ENCODE results near the gene DENND6A. TPM values are rescaled to one million over a fixed set of nuclear protein-coding genes. Genes with fewer than 3 reads are reported as not detected.

Gene DENND6A
- total and polyA plus RNA-seq, 2 of the 8 experiments (the other 6 are each of a cell fraction or from before 2014, with no cell fraction given): 7.8 to 14.8 TPM

DNA sequence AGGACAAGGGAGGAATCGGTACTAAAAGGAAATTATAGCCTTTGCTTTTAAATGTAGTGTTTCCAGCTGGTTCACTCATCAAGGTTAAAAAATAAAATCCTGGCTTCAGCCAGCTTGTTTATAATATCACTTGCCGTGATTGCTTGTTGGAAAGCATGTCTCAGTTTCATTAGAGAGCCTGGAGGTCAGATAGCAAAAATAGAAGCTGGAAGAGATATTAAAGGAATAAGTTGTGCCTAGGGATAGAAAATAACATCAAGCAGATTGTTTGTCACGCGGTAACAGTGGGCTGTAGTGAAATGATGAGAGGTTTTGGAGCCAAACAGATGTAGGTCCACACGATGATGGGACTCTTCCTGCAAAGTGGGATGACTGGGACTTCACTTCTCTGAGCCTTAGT lies 45.5 kb upstream of the DENND6A start:
- no peak overlapping the region; the same call in 1 of the 2 replicates for H2AFZ ChIP-seq (ENCODE audit: low read length)
- no peak overlapping the region for H3K18ac ChIP-seq (ENCODE audit: extremely low read depth, low read length)
- H4K5ac ChIP-seq (ENCODE audit: insufficient read length, low read depth, low read length): no peak overlapping the region
- H3K9ac ChIP-seq (replicated peaks in 1 of 4; ENCODE audit: extremely low read depth in 1 of 4, low read depth in 3 of 4, low read length in 3 of 4): no peak overlapping the region
- no peaks in the 10 kb centered on the region for H4K20me1 ChIP-seq (replicated peaks in 1 of 2; ENCODE audit: control insufficient read depth in 1 of 2, insufficient read depth in 2 of 2, low read length in 2 of 2)
- no peak overlapping the region for H2BK12ac ChIP-seq (ENCODE audit: low read depth, low read length)
- no peak overlapping the region for H3K4ac ChIP-seq (replicated peaks; ENCODE audit: insufficient read length, low read depth, low read length)
- no peaks in the 10 kb centered on the region for H3K27me3 ChIP-seq (replicated peaks in 1 of 4; ENCODE audit: control insufficient read depth in 3 of 4, extremely low read depth in 1 of 4, insufficient read depth in 3 of 4, low read length in 3 of 4)
- H2BK20ac ChIP-seq (ENCODE audit: low read length): no peak overlapping the region
- no peaks in the 10 kb centered on the region for H3K4me1 ChIP-seq (replicated peaks in 1 of 4; ENCODE audit: control insufficient read depth in 3 of 4, insufficient read depth in 4 of 4, low read length in 3 of 4)
- H2BK5ac ChIP-seq (ENCODE audit: low read depth, low read length): no peak overlapping the region
- no peak overlapping the region for H4K8ac ChIP-seq (ENCODE audit: extremely low read depth, insufficient read depth, low read length)
- no peak overlapping the region for H3K4me3 ChIP-seq (ENCODE audit: extremely low read depth in 1 of 4, insufficient read depth in 2 of 4, low read depth in 3 of 4, low read length in 4 of 4)
- H2BK120ac ChIP-seq (replicated peaks; ENCODE audit: low read depth, low read length): no peak overlapping the region
- ChIA-PET CTCF (ENCODE audit: partially characterized antibody) (no interaction called here), POLR2A (ENCODE audit: partially characterized antibody) (no interaction called here)
- H3K36me3 ChIP-seq (ENCODE audit: control insufficient read depth in 2 of 4, insufficient read depth in 4 of 4, low read length in 3 of 4): no peaks in the 10 kb centered on the region
- DNase-seq (ENCODE audit: low read depth in 1 of 2, low spot score in 2 of 2) (no peak), FAIRE-seq (no peak)
- H2BK15ac ChIP-seq (ENCODE audit: low read length): no peak overlapping the region
- no peak overlapping the region for H3K27ac ChIP-seq (ENCODE audit: low read depth, low read length)
- H2AK5ac ChIP-seq (ENCODE audit: low read depth, low read length): no peak overlapping the region
- no peak overlapping the region for H3K23ac ChIP-seq (ENCODE audit: insufficient read length)
- H3K4me2 ChIP-seq (ENCODE audit: insufficient read depth in 1 of 2, low read depth in 2 of 2, low read length in 2 of 2): no peak overlapping the region
- H3K56ac ChIP-seq (replicated peaks; ENCODE audit: insufficient read length, low read depth, low read length): no peak overlapping the region
- WGBS, 2 experiments (ENCODE audit: extremely low coverage in 1 of 2, insufficient coverage in 1 of 2, insufficient read length in 1 of 2, insufficient replicate concordance in 2 of 2, low coverage in 1 of 2, low lambda C conversion rate in 2 of 2, missing lambda C conversion rate in 1 of 2): 90% methylated on average over 5 of the region's 5 CpGs; no CpG with 5 or more reads in 1 of the 2 experiments
- no peak overlapping the region for H4K91ac ChIP-seq (replicated peaks; ENCODE audit: insufficient read length, low read length)
- H3K9me3 ChIP-seq (ENCODE audit: insufficient read depth in 2 of 2, low read depth in 1 of 2, low read length in 1 of 2): no peaks in the 10 kb centered on the region
- no peak overlapping the region for H3K14ac ChIP-seq (ENCODE audit: insufficient read length)
- H3K79me1 ChIP-seq (ENCODE audit: low read depth, low read length): no peaks in the 10 kb centered on the region
- H3K23me2 ChIP-seq (ENCODE audit: low read depth, low read length): no peaks in the 10 kb centered on the region
- no peaks in the 10 kb centered on the region for H3K79me2 ChIP-seq (ENCODE audit: control insufficient read depth in 1 of 2, insufficient read depth in 2 of 2, low read length in 2 of 2)
- TF ChIP-seq, protein P1, sequence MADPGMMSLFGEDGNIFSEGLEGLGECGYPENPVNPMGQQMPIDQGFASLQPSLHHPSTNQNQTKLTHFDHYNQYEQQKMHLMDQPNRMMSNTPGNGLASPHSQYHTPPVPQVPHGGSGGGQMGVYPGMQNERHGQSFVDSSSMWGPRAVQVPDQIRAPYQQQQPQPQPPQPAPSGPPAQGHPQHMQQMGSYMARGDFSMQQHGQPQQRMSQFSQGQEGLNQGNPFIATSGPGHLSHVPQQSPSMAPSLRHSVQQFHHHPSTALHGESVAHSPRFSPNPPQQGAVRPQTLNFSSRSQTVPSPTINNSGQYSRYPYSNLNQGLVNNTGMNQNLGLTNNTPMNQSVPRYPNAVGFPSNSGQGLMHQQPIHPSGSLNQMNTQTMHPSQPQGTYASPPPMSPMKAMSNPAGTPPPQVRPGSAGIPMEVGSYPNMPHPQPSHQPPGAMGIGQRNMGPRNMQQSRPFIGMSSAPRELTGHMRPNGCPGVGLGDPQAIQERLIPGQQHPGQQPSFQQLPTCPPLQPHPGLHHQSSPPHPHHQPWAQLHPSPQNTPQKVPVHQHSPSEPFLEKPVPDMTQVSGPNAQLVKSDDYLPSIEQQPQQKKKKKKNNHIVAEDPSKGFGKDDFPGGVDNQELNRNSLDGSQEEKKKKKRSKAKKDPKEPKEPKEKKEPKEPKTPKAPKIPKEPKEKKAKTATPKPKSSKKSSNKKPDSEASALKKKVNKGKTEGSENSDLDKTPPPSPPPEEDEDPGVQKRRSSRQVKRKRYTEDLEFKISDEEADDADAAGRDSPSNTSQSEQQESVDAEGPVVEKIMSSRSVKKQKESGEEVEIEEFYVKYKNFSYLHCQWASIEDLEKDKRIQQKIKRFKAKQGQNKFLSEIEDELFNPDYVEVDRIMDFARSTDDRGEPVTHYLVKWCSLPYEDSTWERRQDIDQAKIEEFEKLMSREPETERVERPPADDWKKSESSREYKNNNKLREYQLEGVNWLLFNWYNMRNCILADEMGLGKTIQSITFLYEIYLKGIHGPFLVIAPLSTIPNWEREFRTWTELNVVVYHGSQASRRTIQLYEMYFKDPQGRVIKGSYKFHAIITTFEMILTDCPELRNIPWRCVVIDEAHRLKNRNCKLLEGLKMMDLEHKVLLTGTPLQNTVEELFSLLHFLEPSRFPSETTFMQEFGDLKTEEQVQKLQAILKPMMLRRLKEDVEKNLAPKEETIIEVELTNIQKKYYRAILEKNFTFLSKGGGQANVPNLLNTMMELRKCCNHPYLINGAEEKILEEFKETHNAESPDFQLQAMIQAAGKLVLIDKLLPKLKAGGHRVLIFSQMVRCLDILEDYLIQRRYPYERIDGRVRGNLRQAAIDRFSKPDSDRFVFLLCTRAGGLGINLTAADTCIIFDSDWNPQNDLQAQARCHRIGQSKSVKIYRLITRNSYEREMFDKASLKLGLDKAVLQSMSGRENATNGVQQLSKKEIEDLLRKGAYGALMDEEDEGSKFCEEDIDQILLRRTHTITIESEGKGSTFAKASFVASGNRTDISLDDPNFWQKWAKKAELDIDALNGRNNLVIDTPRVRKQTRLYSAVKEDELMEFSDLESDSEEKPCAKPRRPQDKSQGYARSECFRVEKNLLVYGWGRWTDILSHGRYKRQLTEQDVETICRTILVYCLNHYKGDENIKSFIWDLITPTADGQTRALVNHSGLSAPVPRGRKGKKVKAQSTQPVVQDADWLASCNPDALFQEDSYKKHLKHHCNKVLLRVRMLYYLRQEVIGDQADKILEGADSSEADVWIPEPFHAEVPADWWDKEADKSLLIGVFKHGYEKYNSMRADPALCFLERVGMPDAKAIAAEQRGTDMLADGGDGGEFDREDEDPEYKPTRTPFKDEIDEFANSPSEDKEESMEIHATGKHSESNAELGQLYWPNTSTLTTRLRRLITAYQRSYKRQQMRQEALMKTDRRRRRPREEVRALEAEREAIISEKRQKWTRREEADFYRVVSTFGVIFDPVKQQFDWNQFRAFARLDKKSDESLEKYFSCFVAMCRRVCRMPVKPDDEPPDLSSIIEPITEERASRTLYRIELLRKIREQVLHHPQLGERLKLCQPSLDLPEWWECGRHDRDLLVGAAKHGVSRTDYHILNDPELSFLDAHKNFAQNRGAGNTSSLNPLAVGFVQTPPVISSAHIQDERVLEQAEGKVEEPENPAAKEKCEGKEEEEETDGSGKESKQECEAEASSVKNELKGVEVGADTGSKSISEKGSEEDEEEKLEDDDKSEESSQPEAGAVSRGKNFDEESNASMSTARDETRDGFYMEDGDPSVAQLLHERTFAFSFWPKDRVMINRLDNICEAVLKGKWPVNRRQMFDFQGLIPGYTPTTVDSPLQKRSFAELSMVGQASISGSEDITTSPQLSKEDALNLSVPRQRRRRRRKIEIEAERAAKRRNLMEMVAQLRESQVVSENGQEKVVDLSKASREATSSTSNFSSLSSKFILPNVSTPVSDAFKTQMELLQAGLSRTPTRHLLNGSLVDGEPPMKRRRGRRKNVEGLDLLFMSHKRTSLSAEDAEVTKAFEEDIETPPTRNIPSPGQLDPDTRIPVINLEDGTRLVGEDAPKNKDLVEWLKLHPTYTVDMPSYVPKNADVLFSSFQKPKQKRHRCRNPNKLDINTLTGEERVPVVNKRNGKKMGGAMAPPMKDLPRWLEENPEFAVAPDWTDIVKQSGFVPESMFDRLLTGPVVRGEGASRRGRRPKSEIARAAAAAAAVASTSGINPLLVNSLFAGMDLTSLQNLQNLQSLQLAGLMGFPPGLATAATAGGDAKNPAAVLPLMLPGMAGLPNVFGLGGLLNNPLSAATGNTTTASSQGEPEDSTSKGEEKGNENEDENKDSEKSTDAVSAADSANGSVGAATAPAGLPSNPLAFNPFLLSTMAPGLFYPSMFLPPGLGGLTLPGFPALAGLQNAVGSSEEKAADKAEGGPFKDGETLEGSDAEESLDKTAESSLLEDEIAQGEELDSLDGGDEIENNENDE (IDR thresholded peaks at IDR 0.05; ENCODE audit: insufficient replicate concordance, low read length): no peak
